Large intestine (tissue), 3 donors: ENCODE measurements around the gene PGK2. TPM values are rescaled to one million over a fixed set of nuclear protein-coding genes. Genes with fewer than 3 reads are reported as not detected.
"Not testable (repeated sequence)": the region's sequence is repeated elsewhere in the genome, so short reads cannot be mapped to it uniquely, and the experiment has no call there.

Source experiments
- DNase-seq, 2 donors: peaks; one replicate each; pipeline versions ENCODE4 v3.0.0 to v3.0.0-alpha.2; 2013
- H3K27ac ChIP-seq: one replicate; pipeline ENCODE4 v1.5.1; 2013; ENCODE audit warnings: low read length
- H3K27me3 ChIP-seq: 2 replicates; pipeline ENCODE4 v1.6.1; 2013; ENCODE audit warnings: low read length; ENCODE audit not compliant: control insufficient read depth, insufficient read depth
- H3K36me3 ChIP-seq: 2 replicates; pipeline ENCODE4 v1.6.1; 2013; ENCODE audit warnings: low read length; ENCODE audit not compliant: control insufficient read depth, insufficient read depth
- H3K4me1 ChIP-seq: one replicate; pipeline ENCODE4 v1.6.1; 2013; ENCODE audit warnings: low read length; ENCODE audit not compliant: control insufficient read depth, insufficient read depth
- H3K4me3 ChIP-seq: one replicate; pipeline ENCODE4 v1.5.1; 2013; ENCODE audit warnings: low read length
- H3K9me3 ChIP-seq: one replicate; pipeline ENCODE4 v1.6.1; 2013; ENCODE audit warnings: mild to moderate bottlenecking, low read depth, low read length, moderate library complexity; ENCODE audit not compliant: control insufficient read depth
- WGBS: methylation state at CpG from one replicate; pipeline ENCODE4 v1.1.5; 2013; ENCODE audit warnings: low lambda C conversion rate; ENCODE audit not compliant: insufficient coverage; 5-methylcytosine and 5-hydroxymethylcytosine counted together
- polyA plus RNA-seq: library from polyadenylated mRNA; unstranded; fragments of 120-200 nt; gene quantifications from one replicate; pipeline ENCODE4 v1.2.1, GENCODE V29; 2013

Gene PGK2
- polyA plus RNA-seq, 1 donor, result 0.12 TPM

- H3K4me3 ChIP-seq, H3K9me3 ChIP-seq, DNase-seq, H3K27ac ChIP-seq, H3K4me1 ChIP-seq, H3K36me3 ChIP-seq, H3K27me3 ChIP-seq: not testable (repeated sequence)
- WGBS, result no CpG with 5 or more reads among the region's 21 CpGs
Measured at GRCh38 chr6:49796842-49797455, 9.9 kb upstream of the PGK2 start.

- no peaks in the 10 kb centered on the region for H3K9me3 ChIP-seq
- no peak for DNase-seq
- H3K27me3 ChIP-seq, result no peaks in the 10 kb centered on the region
- H3K27ac ChIP-seq, result no peak overlapping the region
- no CpG with 5 or more reads among the region's 2 CpGs for WGBS
- peaks cover 7% of the 10 kb centered on the region for H3K36me3 ChIP-seq
- no peaks in the 10 kb centered on the region for H3K4me1 ChIP-seq
- H3K4me3 ChIP-seq, result no peak overlapping the region
Measured at GRCh38 chr6:49790341-49790740, 3.3 kb upstream of the PGK2 start.

GRCh38 chr6:49784272-49784671 lies 2.8 kb downstream of the PGK2 start:
- DNase-seq, result no peak
- H3K27me3 ChIP-seq, result no peaks in the 10 kb centered on the region
- no peaks in the 10 kb centered on the region for H3K4me1 ChIP-seq
- no peak overlapping the region for H3K27ac ChIP-seq
- peaks cover 7% of the 10 kb centered on the region for H3K36me3 ChIP-seq
- no peak overlapping the region for H3K4me3 ChIP-seq
- H3K9me3 ChIP-seq, result no peaks in the 10 kb centered on the region

- Histone ChIP-seq H3K4me3 (no peak overlapping the region), H3K27ac (no peak overlapping the region), H3K36me3 (peaks cover 7% of the 10 kb centered on the region), H3K4me1 (no peaks in the 10 kb centered on the region), H3K27me3 (no peaks in the 10 kb centered on the region), H3K9me3 (no peaks in the 10 kb centered on the region)
- WGBS, result no CpG with 5 or more reads among the region's 7 CpGs
- DNase-seq, result no peak
Measured at GRCh38 chr6:49782725-49783124, 4.4 kb downstream of the PGK2 start.

GRCh38 chr6:49782293-49782692 lies 4.8 kb downstream of the PGK2 start:
- Histone ChIP-seq H3K9me3 (no peaks in the 10 kb centered on the region), H3K4me1 (no peaks in the 10 kb centered on the region), H3K27me3 (no peaks in the 10 kb centered on the region), H3K4me3 (no peak overlapping the region), H3K27ac (no peak overlapping the region), H3K36me3 (peaks cover 7% of the 10 kb centered on the region)
- DNase-seq, result no peak
- no CpG with 5 or more reads among the region's 1 CpG for WGBS

- no peak for DNase-seq
- WGBS, result 20% methylated on average over 1 of the region's 1 CpG
- no peaks in the 10 kb centered on the region for H3K4me1 ChIP-seq
- no peak overlapping the region for H3K27ac ChIP-seq
- H3K4me3 ChIP-seq, result no peak overlapping the region
- no peaks in the 10 kb centered on the region for H3K9me3 ChIP-seq
- H3K36me3 ChIP-seq, result peaks cover 3% of the 10 kb centered on the region
- H3K27me3 ChIP-seq, result no peaks in the 10 kb centered on the region
Measured at GRCh38 chr6:49776444-49776843, 10.6 kb downstream of the PGK2 start.

- H3K4me1 ChIP-seq, result no peaks in the 10 kb centered on the region
- no peak overlapping the region for H3K4me3 ChIP-seq
- no peaks in the 10 kb centered on the region for H3K9me3 ChIP-seq
- H3K27me3 ChIP-seq, result no peaks in the 10 kb centered on the region
- no peak overlapping the region for H3K27ac ChIP-seq
- peaks cover 3% of the 10 kb centered on the region for H3K36me3 ChIP-seq
- no peak for DNase-seq
Measured at GRCh38 chr6:49775043-49775442, 12.0 kb downstream of the PGK2 start.

- H3K27ac ChIP-seq, result peak overlapping the region; percentile 26
- DNase-seq, result peak in 1 of 2 donors; percentile 21
- 20% methylated on average over 1 of the region's 5 CpGs for WGBS
- no peaks in the 10 kb centered on the region for H3K27me3 ChIP-seq
- H3K4me3 ChIP-seq, result no peak overlapping the region
- H3K9me3 ChIP-seq, result no peaks in the 10 kb centered on the region
- H3K36me3 ChIP-seq, result peaks cover 3% of the 10 kb centered on the region
- H3K4me1 ChIP-seq, result peaks cover 6% of the 10 kb centered on the region
Measured at GRCh38 chr6:49772285-49772684, 14.8 kb downstream of the PGK2 start.

GRCh38 chr6:49766762-49767161 lies 20.3 kb downstream of the PGK2 start:
- Histone ChIP-seq H3K4me1 (peaks cover 6% of the 10 kb centered on the region), H3K27ac (peak overlapping the region; percentile 85), H3K9me3 (no peaks in the 10 kb centered on the region), H3K36me3 (no peaks in the 10 kb centered on the region), H3K4me3 (no peak overlapping the region), H3K27me3 (no peaks in the 10 kb centered on the region)
- peak; percentile 88 to 94 for DNase-seq
- 14% methylated on average over 2 of the region's 2 CpGs for WGBS

- Histone ChIP-seq H3K27ac (peak overlapping the region; percentile 36), H3K27me3 (no peaks in the 10 kb centered on the region), H3K4me1 (peaks cover 6% of the 10 kb centered on the region), H3K9me3 (no peaks in the 10 kb centered on the region), H3K36me3 (no peaks in the 10 kb centered on the region), H3K4me3 (no peak overlapping the region)
- peak in 1 of 2 donors; percentile 45 for DNase-seq
- WGBS, result no CpG with 5 or more reads among the region's 2 CpGs
Measured at GRCh38 chr6:49764571-49765236, 22.4 kb downstream of the PGK2 start.

GRCh38 chr6:49744259-49744658 lies 42.8 kb downstream of the PGK2 start, which contains the start of gene CRISP3:
CRISP3 (minus strand) TSS chr6:49744388; CDS start chr6:49744367, 21 bp downstream.
- H3K4me3 ChIP-seq, result no peak within 1 kb of the TSS
- H3K36me3 ChIP-seq, result no peaks in the 10 kb centered on the region
- no peaks in the 10 kb centered on the region for H3K27me3 ChIP-seq
- no peak within 1 kb of the TSS for H3K27ac ChIP-seq
- H3K4me1 ChIP-seq, result no peaks in the 10 kb centered on the region
- no CpG with 5 or more reads among the region's 1 CpG for WGBS
- H3K9me3 ChIP-seq, result no peaks in the 10 kb centered on the region
- DNase-seq, result no peak
